Muscle of arm (tissue), 14 donors: ENCODE data around the gene KRTAP1-3. TPM values are rescaled to one million over a fixed set of nuclear protein-coding genes. Genes with fewer than 3 reads are reported as not detected.
"Not testable (repeated sequence)": the region's sequence is repeated elsewhere in the genome, so short reads cannot be mapped to it uniquely, and the experiment has no call there.

Experiments used
- DNase-seq: peaks from one replicate; pipeline ENCODE4 v3.0.0-alpha.2; 2013
- long read RNA-seq, 11 donors: transcript quantifications; one replicate each; lab custom pipeline, GENCODE V29; 2026
- polyA plus RNA-seq, 12 donors: library from polyadenylated mRNA; unstranded; fragments of 120-200 nt; gene quantifications; one replicate each; pipeline ENCODE4 v1.2.1, GENCODE V29; 2013; ENCODE audit not compliant: insufficient read length in 12 of 12

KRTAP1-3 gene, protein sequence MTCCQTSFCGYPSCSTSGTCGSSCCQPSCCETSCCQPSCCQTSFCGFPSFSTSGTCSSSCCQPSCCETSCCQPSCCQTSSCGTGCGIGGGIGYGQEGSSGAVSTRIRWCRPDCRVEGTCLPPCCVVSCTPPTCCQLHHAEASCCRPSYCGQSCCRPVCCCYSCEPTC
- not detected for polyA plus RNA-seq
- long read RNA-seq, donor 1: 0 reads
- long read RNA-seq, donor 2: 0 reads
- long read RNA-seq, donor 3: 0 reads
- long read RNA-seq, donor 4, partial matches to known transcripts: 0 of 1 reads
- long read RNA-seq, donor 4, other reads (novel, unspliced or antisense): 0 of 1 reads
- long read RNA-seq, donor 5: 0 reads
- long read RNA-seq, donor 6: 0 reads
- long read RNA-seq, donor 7: 0 reads
- long read RNA-seq, donor 8: 0 reads
- long read RNA-seq, donor 9: 0 reads
- long read RNA-seq, donor 10: 0 reads
- long read RNA-seq, donor 11: 0 reads

DNA sequence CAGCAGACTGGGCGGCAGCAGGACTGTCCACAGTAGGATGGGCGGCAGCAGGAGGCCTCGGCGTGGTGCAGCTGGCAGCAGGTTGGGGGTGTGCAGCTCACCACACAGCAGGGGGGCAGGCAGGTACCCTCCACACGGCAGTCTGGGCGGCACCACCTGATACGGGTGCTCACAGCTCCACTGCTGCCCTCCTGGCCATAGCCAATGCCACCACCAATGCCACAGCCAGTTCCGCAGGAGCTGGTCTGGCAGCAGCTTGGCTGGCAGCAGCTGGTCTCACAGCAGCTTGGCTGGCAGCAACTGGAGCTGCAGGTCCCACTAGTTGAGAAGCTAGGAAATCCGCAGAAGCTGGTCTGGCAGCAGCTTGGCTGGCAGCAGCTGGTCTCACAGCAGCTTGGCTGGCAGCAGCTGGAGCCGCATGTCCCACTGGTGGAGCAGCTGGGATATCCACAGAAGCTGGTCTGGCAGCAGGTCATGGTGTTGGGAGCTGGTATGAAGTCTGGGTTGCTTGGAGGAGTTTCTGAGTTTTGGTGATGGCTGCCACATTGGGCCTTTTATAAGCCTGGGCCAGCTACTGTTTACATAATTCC lies at the start of gene KRTAP1-3:
Gene KRTAP1-3, minus strand, starts transcription at position 529 of the 590 bp plus-strand sequence. Its CDS starts 53 bp downstream, at position 476.
- not testable (repeated sequence) for DNase-seq

DNA sequence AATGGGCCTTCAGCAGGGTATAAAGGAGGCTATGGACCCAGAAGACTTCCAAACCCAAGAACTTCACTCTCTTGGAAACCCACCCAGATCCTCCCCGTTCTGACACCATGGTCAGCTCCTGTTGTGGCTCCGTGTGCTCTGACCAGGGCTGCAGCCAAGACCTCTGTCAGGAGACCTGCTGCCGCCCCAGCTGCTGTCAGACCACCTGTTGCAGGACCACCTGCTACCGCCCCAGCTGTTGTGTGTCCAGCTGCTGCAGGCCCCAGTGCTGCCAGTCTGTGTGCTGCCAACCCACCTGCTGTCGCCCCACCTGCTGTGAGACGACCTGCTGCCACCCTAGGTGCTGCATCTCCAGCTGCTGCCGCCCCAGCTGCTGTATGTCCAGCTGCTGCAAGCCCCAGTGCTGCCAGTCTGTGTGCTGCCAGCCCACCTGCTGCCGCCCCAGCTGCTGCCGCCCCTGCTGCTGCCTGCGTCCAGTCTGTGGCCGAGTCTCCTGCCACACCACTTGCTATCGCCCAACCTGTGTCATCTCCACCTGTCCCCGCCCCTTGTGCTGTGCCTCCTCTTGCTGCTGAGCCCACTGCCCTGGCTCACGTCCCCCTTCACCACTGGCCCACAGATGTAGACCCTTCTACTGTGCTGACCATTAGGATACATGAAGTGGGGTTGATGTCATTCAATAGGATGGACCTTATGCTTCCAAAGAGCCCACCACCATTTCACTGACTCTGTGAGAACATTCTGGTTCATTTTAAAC lies 49.6 kb upstream of the KRTAP1-3 start, which contains the start of gene KRTAP4-7:
Gene KRTAP4-7, plus strand, starts transcription at position 51 of the 757 bp plus-strand sequence. Its CDS starts 57 bp downstream, at position 108.
- DNase-seq: not testable (repeated sequence)

DNA sequence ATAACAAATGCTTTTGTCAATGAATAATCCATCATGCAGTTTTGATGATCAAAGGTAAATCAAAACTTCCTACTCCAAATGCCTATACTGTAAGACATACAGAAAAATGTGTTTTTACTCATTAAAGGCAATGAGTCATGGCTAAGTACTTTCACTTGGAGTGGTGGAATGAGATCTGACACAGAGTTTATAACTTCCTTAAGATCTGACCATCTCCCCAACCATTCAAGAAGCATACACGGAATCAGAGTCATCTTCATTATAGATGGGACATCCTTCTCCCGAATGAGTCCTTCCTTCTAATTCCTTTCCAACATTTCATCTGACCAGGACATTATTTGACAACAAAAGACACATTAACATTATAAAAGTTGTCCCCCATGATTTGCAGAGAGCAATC lies 48.8 kb upstream of the KRTAP1-3 start:
- DNase-seq: not testable (repeated sequence)

DNA sequence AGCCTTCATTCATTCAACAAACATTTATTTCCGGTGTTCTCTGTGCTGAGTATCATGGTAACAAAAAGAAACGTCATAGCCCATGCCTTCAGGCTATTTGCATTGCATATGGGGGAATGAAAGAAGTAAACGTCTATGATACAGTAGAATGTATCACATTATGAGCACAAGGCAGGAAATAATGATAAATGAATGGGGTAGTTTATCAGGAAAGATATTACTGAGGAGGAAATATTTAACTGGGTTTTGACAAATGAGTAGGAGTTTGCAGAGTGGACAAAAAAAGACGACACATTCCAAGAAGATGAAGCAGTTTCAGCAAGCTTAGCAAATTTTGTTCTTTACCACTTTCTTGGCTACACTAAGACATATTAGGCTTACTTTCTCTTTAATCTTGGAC lies 48.0 kb upstream of the KRTAP1-3 start:
- DNase-seq: no peak

DNA sequence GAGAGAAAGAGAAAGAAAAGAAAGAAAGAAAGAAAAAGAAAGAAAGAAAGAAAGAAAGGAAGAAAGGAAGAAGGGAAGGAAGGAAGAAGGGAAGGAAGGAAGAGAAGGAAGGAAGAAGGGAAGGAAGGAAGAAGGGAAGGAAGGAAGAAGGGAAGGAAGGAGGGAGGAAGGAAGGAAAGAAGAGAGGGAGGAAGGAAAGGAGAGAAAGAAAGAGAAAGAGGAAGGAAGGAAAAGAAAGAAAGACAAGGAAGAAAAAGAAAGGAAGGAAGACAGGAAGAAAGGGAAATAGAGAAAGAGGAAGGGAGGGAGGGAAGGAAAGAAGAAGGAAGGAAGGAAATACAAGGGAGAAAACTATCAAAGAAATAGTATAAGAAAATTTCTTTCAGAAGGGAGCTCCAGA lies 42.1 kb upstream of the KRTAP1-3 start:
- no peak for DNase-seq

DNA sequence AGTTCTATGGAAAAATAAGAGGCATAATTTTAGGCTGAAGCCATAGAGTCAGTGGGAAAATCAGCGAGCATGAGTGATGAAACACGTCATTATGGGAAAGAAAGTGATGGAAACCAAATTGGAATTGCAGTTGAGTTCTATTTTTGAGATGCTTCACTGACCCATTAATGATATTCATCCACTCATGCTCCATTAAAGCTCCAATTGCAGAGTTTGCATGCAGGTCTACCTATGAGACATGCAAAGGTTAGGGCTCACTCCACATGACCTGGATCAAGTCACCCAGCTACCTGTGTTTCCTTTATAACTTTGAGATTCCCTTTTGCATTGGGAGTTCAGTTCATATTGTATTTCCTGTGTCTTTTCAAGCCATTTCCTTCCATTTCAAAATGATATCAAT lies 39.0 kb upstream of the KRTAP1-3 start:
- DNase-seq: no peak

DNA sequence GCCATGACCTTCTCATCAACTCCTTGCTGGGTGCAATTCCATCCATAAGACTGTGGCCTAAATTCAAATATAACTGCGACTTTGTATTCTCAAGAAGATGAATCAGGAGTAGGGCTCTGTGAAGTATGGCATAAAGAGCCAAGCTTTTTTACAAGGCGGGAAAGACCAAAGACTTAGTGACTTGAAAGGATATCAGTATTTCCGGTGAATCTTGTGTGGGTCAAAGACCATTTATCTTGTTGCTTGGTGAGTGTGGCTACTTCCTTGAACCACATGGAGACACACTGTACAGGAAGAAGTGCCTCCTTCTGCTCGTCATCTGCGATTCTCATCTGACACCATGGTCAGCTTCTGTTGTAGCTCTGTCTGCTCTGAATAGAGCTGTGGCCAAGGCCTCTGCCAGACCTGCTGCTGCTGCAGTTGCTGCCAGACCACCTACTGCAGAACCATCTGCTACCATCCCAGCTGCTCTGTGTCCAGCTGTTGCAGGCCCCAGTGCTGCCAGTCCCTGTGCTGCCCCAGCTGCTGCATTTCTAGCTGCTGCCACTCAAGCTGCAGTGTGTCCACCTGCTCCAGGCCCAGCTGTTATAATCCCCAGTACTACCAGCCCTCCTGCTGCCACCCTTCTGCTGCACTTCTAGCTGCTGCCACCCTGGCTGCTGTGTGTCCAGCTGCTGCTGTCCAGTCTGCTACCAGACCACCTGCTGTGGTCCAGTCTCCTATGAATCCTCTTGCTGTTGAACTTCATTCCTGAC lies 37.1 kb upstream of the KRTAP1-3 start:
- DNase-seq: no peak

DNA sequence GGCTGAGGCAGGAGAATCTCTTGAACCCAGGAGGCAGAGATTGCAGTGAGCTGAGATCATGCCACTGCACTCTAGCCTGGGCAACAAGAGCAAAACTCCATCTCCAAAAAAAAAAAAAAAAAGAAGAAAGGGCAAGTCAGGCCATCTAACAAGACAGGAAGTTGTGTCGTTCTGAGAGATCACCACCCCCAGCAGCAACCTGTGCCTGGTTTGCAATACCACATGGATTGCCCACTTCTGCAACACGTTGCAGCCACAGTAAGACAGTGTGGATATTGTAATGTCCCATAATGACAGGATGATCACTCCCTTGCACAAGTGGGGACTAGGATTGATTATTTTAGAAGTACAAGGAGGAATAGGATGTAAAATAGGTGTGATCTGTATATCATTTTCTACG lies 34.4 kb upstream of the KRTAP1-3 start:
- DNase-seq: no peak

DNA sequence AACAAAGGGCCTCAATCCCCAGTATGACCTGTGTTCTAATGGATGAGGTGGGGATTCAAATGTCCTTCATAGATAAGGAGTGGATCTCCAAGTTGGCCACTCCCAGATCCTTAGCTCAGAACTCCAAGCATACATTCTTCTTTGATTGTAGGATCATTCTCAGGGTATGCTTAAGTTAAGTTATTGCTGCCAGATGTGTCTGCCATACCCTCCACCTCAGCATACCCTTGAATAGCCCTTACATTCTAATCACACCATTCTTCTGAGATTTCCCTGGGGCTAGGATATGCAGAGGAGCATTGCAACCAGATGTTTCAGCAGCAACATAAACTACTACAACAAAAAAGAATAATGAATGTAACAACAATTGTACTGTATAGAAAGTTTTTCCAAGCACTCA lies 32.6 kb upstream of the KRTAP1-3 start:
- DNase-seq: no peak

DNA sequence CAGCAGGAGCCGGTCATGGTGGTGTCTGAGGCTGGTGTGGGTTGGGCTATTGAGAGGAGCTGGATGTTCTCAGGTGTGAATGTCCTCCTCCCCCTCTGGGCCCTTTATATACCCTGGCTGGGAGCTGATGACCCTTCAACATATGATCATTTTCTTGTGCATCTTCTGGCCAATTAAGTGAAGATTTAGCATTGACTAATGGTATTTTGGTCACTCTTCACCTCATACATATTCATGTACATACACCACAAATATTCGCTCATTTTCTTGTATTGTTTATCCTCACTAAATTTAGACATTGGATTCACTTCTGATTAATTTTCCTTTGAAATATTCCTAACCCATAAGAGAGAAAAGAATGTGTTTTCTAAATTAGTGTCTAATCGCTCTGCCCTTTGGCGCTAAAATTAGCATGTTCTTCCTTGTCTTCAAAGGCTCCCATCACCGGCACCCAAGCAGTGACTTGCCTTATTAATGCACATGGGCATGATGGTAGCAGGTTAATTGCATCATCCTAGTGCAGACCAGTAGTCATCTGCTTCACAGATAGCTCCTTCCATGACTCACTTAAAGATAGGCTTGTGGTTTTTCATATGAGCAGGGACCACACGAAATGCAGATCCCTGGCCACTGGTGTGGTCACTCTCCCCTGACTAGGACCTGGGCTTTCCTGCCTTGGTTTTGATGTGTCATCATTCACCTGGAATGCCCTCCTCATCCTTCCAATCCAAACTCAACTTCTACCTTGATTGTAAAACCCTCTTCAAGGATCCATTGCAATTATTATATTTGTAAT lies 31.4 kb upstream of the KRTAP1-3 start, which contains the start of gene KRTAP2-4:
Gene KRTAP2-4, minus strand, starts transcription at position 51 of the 796 bp plus-strand sequence. Its CDS starts 34 bp downstream, at position 17.
- DNase-seq: no peak

DNA sequence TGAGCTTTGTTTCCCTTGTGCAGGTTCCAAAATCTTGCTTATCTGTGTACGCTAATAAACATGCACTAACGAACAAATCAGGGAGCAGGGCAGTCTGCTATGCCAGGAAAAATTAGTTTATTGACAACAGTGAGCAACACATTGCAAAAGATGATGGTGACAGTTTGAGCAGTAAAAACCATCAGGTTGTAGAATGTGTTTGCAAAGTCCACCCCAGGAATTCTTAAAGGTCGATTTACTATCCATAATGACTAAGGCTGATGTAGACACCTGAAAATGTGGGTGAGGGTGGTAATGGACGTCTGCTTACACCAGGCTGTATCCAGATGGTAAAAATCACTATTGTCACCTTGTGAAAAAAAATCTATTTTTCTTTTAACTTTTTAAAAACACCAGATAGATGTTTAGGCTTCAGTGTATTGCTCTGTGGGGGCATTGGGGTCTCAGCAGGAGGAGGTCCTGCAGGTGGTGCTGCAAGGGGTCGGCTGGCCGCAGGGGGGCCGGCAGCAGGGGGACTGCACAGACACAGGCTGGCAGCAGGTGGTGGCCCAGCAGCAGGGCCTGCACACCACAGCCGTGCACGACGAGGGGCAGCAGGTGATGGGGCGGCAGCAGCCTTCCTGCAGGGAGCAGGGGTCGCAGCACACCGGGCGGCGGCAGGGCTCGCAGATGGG lies 30.5 kb upstream of the KRTAP1-3 start:
- not testable (repeated sequence) for DNase-seq

DNA sequence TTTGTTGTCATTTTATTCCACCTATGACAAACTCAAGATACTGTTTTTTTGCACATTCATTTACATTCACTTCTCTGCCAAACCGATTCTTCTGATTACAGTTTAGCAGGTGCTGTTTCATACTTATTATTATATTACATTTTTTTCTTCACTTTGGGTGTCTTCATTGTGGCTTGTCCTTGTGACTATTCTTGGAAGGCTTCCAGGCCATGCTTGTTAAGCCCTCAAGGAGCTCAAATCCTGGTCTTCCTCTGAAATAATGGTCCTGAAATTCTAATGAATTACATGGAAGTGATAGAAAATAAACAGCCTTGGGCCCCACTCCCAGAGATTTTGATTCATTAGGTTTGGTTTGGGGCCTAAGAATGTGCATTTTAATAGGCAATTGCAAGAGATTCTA lies 29.6 kb upstream of the KRTAP1-3 start:
- no peak for DNase-seq

DNA sequence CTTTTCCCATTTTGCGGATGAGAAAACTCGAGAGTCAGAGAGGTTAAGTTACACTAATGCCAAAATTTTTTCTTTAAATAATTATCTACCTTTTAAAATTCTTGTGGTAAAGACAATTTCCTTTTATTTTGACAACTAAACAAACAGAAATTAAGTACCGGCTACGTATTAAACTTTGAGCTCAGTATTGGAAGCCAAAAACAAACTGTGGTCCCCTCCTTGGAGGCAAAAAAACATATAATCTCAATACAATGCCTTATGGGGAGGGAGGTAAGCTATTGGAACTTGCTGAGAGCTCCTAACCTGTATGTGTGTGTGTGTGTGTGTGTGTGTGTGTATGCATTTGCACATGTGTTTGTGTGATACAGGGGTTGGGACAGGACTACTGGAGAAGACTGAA lies 28.8 kb upstream of the KRTAP1-3 start:
- no peak for DNase-seq

DNA sequence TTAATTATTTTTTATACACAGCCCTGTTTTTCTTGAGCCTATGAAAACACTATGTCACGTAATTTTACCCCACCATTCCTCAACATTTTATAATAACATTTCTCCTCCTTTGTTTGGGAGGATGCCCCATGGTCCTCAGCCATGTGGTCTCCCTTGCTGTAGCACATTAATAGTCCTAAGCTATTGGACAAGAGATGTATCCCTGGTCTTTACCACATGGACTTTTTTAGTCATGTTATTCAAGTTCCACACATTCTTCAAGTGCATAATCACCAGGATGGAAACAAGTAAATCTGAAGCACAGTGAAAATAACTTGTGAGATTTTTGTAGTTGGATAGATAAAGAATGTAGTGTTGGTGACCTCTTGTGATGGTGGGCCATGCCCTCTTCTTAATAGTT lies 27.3 kb upstream of the KRTAP1-3 start:
- DNase-seq: no peak

DNA sequence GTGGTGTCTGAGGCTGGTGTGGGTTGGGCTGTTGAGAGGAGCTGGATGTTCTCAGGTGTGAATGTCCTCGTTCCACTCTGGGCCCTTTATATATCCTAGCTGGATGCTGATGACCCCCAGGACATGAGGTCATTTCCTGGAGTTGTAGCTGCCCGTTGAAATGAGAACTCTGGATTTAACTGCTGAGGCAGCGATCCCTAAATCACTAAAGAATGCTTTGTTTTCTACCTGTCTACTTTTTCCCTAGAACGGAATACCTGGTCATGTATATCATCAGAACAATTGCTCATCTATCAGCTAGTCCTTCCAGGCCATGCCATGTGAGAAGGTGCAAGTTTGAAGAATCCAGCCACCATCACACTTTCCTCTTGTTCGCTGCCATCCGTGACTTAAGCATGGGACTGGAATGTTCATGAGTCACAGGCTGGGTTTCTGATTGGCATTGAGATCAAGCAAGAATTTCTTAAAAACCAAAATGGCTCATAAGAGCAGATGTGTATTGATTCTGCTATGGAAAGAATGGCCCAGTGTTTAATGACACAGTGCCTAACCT lies 25.5 kb upstream of the KRTAP1-3 start, which contains the start of gene KRTAP2-3:
Gene KRTAP2-3, minus strand, starts transcription at position 63 of the 553 bp plus-strand sequence. CDS start 64 bp downstream, outside the sequence.
- DNase-seq: no peak

DNA sequence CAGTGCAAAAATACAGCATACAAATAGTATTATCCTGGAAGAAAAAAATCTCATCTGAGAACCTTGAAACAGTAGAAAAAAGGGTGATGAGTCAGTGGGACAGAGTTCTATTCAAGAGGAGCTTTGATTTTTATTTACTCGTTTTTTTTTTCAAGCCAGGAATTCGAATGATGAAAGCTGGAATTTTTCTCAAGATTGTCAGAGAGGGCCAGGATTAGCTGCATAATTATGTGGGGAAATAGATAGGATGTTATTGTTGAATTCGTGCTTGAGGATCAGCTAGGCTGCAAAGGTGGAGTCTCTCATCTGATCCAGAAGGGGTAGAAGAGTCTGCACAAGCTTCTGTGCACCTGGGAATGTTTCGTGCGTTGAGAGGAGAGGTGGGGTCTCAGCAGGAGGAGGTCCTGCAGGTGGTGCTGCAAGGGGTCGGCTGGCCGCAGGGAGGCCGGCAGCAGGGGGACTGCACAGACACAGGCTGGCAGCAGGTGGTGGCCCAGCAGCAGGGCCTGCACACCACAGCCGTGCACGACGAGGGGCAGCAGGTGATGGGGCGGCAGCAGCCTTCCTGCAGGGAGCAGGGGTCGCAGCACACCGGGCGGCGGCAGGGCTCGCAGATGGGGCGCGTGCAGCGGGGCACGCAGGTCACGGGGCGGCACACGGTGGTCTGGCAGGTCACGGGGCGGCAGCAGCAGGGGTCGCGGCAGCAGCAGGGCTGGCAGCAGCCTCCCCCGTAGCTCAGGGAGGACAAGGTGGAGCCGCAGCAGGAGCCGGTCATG lies 24.8 kb upstream of the KRTAP1-3 start:
- not testable (repeated sequence) for DNase-seq

DNA sequence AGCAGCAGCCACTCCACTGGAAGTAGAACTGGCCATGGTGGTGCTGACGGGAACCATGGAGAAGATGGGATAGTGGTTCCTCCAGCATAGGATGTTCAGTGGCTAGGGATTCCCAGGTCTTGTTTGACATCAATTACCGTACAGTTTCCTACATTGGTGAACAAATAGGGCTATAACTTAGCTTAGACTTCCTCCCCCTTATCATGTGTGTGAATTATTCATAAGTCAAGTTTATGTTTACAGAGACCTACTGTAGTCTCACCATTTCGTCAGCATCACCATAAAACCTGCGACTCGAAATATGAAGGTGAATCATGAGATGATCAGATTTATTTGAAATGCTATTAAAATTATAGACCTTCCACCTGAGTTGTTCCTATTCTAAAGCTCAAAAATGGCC lies 24.1 kb upstream of the KRTAP1-3 start:
- no peak for DNase-seq

DNA sequence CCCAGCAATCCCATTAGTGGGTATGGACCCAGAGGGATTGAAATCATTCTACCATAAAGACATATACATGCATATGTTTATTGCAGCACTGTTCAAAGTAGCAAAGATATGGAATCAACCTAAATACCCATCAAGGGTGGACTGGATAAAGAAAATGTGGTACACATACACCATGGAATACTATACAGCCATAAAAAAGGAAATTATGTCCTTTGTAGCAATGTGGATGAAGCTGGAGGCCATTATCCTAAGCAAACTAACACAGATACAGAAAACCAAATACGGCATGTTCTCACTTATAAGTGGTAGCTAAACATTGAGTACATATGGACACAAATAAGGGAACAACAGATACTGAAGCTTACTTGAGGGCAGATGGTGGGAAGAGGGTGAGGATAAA lies 22.9 kb upstream of the KRTAP1-3 start:
- no peak for DNase-seq

DNA sequence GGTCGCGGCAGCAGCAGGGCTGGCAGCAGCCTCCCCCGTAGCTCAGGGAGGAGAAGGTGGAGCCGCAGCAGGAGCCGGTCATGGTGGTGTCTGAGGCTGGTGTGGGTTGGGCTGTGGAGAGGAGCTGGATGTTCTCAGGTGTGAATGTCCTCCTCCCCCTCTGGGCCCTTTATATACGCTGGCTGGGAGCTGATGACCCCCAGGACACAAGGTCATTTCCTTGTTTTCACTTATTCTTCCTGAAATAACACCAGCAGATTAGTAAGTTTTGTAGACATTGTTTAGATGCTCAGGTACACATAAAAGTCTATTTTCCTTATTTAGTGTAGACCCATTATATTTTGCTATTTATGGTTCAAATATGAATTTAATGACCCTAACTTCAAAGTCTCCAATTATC lies 20.5 kb upstream of the KRTAP1-3 start, which contains the start of gene KRTAP2-2:
Gene KRTAP2-2, minus strand, starts transcription at position 101 of the 400 bp plus-strand sequence. Its CDS starts 19 bp downstream, at position 82.
- DNase-seq: not testable (repeated sequence)
